GM18867 (cell line): Measurements from ENCODE around the gene XRRA1.

Experiments
- ATAC-seq: cut with Tn5 transposase; IDR thresholded peaks from one replicate; pipeline ENCODE4 v1.9.1; 2021; ENCODE audit warnings: mild to moderate bottlenecking, moderate library complexity; ENCODE audit not compliant: unreplicated experiment

Gene XRRA1

DNA sequence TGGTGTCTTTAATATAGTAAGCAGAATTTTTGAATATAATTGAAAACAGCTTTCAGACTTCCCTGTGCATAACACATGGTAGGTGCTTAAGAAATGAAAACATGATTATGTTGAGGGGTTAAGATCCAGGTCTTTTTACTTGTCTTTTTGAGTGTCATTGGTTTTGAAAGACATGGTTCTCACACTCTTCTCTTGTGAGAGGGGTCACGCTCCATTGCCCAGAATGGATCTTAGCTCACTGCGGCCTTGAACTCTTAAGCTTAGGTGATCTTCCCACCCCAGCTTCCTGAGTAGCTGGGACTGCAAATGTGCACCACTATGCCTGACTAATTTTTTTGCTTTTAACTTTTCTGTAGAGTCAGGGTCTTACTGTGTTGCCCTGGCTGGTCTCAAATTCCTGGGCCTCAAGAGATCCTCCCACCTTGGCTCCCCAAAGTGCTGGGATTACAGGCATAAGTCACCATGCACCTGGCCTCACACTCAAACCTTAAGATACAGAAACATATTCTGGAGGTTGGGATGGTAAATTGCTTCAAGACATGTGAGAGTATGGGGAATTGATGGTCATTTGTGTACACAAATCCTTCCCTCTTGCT, 1.6 kb upstream of the XRRA1 start:
- ATAC-seq: no peak

DNA sequence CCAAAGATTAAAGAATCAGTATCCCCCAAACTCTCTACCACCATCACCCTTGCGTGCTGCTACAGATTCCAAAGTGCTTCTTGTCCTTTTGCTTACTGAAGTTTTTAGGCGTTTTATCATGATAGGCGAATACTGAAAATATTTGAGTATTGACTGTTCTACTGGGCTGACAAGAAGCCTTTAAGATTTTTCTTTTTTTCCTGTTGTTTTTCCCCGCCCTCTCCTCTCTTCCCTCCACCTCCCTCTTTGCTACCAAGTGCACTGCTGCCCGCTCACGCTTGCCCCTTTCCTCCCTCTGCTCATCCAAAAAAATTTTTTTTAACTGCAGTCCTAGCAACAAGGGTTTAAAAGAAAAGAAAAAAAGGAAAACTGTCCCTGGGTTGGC, 854 bp upstream of the XRRA1 start:
- ATAC-seq: no peak

DNA sequence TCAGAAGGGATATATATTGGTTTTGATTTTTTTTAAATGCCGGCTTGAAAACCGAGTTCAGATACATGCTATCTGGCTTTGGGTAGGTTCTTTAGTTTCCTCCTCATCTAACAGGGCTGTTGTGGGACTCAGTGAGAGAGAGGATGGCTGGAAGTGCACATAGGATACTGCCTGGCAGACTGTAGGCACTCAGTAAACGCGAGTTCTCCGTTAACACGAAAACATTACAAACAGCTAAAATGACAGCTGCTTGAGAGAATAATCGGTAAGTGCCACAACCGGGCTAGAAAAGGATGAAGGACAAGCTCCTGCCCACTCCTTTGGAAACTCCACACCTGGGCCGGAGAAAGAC, 369 bp downstream of the XRRA1 start:
- ATAC-seq: peak; percentile 12

DNA sequence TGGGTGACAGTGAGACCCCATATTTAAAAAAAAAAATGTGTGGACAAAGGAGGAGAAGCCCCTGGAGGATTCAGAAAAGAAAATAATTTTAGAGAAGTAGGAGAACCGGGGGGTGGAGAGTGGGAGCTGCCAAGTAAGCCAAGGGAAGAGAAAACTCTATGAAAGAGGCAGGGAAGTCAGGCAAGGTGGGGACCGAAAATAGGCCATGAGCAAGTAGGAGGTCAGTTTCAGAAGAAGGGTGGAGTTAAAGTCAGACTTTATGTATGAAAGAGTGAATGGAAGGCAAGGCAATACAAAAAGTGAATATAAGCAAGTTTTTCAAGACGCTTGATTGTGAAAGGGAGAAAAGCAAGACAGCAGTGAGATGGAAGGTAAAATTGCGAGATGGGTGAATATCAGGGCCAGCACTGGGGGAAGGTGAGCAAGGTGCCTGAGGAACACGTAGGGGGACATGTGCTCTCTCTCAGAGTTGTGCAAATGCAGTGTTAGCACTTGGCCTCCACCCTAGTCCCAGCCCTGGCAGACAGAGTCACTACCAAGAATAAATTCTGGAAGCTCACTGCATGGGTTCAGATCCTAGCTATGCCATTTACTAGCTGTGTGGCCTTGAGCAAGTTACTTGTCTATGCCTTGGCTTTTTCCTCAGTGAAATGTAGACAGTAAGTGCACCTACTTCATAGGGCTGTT, 6.7 kb downstream of the XRRA1 start:
- no peak for ATAC-seq

DNA sequence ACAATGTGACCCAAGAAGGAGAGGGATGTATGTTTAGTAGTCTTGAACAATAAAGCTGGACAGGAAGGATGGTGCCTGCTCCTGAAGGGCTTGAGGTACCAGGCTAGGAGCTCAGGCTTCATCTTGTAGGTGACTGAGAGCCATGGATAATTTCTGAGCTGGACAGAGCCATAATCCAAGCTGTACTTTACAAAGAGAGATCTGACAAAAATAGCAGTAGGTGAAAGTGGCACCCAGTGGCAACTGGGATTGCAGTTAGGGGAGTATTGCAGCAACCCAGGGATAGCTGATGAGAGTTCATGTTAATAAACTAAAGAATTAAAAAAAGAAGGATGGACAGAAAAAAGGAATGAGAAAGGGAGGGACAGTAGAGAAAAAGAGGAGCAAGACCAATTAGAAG, 7.4 kb downstream of the XRRA1 start:
- no peak for ATAC-seq

DNA sequence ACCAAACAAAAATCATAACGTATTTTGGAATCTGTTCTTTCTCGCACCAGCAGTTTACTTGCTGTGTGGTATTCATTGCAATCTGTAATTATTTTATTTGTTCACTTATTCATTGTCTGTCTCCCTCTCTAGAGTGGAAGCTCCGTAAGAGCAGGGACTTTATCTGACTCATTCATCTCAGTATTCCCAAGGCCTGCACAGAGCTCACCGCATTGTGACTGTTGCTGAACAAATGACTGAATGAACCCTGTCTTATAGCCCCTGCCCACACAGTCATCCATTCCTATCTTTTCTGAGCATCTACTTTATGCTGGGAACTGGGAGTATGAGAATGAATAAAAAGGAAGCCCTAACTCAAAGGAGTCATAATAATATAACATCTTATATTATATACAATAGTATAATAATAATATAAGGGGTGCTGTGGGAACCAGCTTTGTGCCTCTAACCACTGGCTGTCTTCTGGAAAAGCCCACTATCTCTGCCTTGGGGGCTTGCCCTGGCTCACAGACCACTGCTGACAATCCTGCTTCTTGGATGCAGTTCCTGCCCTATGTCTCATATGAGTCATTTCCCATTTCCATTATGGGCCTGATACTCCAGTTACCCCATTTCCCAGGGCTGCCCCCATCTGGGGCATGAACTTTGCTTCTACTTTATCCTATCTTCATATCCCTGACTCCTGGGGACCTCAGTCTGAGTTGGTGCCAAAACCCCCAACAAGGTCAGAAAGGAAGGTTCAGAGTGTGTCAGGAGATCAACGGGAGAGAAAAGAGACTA, 11.0 kb downstream of the XRRA1 start:
- no peak for ATAC-seq

DNA sequence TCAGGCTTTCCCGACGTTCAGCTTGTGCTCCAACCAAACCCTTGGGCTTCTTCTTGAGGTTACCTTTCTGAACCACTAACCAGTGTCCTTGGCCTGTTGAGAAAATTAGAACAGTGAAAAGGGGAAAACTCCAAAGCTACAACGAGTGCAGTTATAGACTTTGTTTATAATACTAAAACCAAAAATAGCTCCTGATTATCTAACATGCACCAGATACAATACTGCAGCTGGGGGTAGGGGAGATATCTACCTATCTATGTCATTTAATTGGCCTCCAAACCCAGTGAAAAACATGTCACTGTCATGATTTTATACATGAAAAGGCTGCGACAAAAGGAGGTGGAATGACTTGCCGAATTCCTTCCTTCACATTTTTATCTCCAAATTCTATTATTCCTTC, 11.9 kb downstream of the XRRA1 start:
- no peak for ATAC-seq

DNA sequence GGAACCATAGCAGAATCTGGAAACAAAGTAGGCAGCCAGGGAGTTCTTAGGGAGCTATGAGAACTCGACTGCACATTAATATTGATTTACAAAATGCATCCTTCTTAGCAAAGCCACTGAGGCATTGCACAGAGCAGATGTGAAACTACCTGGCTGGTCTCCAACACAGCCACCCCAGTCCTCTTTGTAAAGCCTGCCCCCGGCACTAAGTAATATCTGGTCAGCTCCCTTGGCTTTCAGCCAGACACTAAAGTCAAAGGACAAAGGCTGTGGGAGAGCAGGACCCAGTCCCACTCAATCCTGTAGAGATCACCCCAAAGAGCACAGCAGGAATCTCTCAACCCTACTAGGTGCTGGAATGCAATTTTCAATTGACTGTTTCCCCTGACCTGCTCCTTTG, 12.8 kb downstream of the XRRA1 start:
- no peak for ATAC-seq

DNA sequence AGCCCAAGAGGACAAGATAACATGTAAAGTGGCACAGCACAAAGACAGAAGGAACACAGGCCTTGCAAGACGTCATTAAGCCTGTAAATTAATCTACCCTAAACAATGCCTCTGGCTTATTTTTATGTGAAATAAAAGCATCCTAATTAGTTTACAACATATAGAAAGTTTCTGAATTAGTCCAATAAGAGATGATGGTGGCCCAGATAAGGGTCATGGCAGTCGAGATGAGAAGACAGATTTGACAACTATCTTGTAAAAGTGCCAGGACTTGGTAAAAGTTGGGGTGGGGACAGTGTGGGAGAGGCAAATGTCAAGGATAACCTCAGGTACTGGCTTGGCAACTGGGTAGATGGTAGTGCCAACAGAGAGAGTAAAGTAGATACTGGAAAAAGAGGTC, 13.6 kb downstream of the XRRA1 start:
- ATAC-seq: no peak

DNA sequence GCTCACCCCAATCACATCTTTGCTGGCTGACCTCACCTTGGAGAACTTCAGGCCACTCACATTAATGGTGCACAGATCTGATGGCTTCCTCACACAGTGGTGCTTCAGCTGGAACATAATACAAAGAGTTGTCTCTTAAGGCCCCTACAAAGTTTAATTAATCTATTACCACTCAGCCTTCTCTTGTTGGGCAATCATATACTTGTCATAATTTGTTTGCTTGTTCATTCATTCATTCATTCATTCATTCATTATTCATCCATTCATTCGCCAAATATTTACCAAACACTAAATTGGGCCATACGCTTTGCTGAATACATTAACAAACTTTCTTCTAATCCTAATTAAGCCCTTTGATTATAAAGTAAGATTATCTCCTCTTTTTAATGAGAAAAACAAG, 15.1 kb downstream of the XRRA1 start:
- ATAC-seq: no peak

DNA sequence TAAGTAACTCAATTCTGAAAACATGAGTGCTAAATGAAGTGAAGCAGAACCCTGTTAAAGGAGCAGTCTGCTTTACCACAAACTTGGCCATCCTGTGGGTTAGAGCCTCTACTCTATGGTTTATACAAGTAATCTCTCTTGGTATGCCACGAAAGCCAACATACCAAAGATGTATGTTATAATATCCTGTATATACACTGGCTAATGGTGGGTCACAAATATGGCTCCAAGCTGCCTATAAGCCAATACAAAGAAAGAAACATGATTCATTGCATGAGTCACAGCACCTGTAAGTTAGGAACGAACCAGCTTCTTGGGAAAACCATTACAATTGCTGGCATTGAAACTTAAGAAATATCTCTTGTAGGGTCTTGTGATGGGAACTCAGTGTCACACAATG, 16.1 kb downstream of the XRRA1 start:
- no peak for ATAC-seq

DNA sequence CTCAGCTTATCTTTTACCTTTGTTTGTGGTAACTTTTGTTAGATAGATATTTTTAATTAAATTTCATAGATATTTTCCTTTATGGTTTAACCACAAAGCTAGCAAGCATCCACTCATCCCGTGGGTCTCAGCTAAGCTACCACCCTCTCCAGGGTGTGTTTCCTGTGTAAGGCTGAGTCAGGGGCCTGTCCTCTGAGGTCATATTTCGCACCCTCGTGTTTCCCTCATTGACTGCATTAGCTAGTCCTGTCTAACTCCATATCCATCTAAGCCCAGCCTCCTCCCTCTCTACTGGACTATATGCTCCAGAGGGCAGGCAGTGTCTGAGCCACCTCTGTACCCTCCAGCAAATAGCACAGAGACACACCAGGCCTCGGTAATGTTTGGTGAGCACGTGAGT, 16.7 kb downstream of the XRRA1 start:
- ATAC-seq: no peak

DNA sequence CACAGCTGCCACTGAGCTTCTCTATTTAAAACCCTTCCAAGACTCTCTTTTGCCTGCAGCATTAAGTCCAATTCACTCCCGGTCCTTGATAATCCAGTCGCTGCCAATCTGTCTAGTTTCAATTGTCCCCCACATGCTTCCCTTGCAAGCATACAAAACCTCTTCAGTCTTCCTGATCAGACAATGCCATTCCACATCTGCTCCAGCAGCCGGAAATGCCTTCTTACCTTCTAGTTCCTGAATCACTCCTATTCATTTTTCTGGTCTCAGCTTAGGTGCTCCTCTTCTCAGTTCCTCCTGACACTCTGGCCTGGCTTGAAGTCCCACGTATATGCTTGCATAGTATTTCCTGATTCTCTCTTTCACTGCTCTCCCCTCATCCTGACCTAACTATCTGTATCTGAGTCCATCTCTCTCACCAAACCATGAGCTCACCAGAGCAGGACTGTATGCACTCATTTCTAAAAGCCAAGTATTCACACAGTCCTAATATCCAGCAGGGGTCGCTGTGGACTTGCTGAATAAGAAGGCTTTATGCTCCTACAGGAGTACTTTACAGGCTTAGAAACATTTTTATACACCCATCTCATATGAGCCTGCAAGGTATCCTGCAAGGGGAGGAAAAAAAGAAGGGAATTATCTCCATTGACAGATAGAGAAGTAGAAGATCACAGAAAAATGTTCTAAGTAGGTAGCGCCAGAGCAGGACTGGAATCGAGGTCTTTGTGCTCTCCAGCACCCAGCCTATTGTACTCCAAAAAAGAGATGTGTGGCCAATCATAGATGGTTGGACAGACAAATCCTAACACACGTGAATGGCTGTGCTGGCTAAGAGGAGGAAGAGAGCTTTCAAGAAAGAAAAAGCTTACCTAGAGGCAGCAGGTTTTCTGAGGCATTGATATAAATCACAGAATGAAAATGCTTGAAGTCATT, 19.2 kb downstream of the XRRA1 start:
- ATAC-seq: peak; percentile 70

DNA sequence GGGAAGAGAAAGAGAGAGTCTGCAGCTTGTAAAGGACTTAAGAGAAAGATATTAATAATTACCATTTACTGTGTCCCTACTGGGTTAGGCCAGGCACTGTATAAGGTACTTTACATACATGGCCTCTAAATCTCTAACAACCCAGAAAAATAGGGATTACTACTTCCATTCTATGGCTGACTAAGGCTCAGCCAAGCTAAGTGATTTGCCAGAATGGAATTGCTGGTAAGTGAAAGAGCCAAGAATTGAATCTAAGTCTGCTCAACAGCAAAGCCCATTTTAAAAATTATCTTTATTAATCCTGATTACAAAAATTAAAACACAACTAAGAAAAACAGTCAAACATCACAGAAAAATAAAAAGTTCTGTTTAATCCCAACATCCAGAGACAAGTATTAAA, 21.4 kb downstream of the XRRA1 start:
- ATAC-seq: no peak

DNA sequence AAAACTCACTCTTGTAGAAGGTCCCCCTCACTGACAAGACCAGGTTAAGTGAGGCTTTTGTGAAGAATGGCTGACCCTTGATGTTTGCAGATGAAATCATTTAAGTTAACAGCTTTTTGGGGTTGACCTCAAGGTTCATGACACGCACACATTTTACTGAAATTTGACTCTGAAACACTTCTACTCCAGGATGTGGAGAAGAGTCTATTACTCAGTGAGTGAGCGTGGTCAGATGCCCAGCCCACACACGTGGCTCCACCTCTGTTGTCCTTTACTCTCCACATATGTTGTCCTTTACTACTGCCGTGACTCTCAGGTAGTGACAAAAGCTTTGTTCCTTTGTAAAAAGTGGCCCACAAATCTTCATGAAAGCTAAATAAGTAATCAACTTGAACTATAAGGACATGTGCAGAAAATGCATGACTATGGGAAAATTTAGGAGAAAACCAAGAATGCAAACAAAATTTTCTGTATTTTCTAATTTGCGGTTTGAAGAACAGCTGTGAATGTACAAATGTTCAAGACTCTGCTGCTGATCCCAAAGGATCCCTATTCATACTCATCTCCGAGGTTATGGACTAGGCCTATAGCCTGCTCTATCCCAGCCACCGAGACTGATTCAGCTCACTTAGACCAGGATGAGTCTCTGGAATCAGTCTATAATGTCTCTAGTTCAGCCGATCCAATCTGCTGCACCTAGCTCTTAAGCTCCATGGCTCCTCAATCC, 22.4 kb downstream of the XRRA1 start:
- ATAC-seq: no peak

DNA sequence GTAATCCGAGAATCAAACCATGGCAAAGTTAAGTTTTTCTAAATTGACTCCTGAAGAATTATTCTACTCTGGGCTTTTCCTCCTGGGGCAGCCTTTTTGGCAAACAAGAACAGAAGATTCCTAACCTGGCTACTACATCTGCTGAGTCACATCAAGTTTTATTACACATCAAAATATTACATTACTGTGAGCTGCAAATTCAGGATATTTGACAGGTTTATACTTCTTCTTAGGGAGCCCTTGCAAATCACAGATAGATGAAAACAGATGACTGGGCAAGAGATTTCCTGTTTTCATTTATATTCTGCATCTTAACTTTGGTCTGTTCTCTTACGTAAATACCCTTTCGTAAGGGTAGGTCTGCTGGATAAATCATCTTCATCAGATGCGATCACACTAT, 23.6 kb downstream of the XRRA1 start:
- no peak for ATAC-seq

DNA sequence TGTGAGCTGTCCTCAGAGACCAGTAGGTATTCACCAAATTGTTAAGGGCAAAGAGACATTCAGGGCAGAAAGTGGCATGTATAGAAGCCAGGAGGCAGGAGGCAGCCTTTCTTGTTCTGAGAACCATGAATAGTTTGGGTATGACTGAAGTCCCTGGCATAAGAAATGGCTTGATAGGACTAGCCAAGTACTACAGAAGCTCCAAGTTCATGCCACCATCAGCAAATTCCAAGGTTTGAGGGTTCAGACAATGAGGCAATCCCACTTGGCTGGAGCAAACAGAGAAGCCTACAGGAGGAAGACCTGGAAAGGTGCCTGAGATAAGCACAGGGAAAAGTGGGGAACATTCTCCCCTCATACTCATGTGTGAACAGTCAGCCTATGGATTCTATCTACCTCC, 25.8 kb downstream of the XRRA1 start:
- ATAC-seq: no peak

DNA sequence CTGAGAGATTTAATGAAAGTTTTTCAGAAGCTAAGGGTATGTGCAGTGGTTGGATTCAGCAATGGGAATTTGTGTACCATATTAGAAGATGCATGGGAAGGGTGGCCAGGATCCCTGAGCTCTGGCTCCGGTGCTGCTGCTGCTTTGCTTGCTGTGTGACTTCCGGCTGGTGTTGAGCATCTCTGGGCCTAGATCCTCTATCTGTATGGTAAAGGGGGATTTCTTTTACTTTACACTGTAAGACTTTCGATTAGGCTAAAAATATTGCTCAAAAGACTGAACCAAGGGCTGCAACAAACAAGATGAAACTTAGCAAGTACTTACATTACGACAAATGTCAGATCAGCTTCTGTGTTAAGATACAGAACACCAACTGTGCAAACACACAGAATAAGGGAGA, 39.1 kb downstream of the XRRA1 start:
- ATAC-seq: no peak

DNA sequence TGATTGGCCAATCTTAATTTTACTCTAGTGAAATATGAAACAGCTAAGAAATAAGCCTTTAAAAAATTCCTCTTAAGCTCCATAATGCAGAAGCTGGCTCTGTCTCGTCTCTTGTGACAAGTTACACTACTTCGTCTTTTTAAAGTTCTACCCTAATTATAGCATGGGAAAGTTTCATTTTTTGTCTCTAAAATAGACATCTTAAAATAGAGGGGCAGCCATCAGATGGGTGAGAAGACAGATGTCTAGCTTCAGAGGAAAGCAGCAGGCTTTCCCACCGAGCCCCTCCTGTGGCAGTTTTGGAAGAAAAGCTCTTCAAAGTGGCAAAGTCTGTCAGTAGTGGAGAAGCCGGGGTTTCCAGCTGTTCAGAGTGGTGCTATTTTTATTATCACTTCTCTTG, 39.5 kb downstream of the XRRA1 start:
- no peak for ATAC-seq

DNA sequence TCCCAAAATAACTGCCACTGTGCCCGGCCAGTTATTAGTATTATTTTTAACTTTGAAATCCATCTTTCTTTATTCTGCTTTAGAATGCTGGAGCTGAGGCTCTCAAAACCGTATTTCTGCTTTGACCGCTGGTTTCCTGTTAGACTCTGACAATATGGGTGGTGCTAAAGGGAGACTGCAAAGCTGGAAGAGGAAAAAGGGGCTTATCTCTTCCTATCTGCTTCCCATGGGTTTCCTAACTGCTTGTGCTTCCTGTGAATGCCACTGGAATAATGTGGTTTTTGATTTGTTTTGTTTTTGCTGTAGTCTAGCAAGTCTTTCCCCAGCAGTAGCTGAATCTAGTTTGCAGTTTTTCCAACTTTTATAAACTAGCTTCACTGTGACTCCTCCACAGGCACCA, 43.6 kb downstream of the XRRA1 start:
- ATAC-seq: no peak

DNA sequence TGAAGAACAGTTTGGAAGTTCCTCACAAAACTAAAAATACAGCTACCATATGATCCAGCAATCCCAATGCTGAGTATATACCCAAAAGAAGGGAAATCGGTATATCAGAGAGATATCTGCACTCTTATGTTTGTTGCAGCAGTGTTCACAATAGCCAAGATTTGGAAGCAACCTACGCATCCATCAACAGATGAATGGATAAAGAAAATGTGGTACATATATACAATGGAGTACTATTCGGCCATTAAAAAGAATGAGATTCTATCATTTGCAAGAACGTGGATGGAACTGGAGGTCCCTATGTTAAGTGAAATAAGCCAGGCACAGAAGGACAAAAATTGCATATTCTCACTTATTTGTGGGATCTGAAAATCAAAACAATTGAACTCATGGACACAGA, 46.5 kb downstream of the XRRA1 start:
- no peak for ATAC-seq
